Activated CD4-positive, alpha-beta T cell treated with anti-CD3 and anti-CD28 coated beads, Interleukin-2, amount 50 U/mL, for 16 hours (primary cell): ENCODE data around the gene DCAF7.

Source experiments
- DNase-seq: peaks from one replicate; pipeline ENCODE4 v3.0.0-alpha.2; 2020

Gene DCAF7, protein sequence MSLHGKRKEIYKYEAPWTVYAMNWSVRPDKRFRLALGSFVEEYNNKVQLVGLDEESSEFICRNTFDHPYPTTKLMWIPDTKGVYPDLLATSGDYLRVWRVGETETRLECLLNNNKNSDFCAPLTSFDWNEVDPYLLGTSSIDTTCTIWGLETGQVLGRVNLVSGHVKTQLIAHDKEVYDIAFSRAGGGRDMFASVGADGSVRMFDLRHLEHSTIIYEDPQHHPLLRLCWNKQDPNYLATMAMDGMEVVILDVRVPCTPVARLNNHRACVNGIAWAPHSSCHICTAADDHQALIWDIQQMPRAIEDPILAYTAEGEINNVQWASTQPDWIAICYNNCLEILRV

GRCh38 chr17:63549946-63550816, at the start of gene DCAF7:
DCAF7 (plus strand) TSS chr17:63550477; CDS start chr17:63550678, 201 bp downstream.
- peak; percentile 100 for DNase-seq

- no peak for DNase-seq
Observed at GRCh38 chr17:63500543-63501390, 49.5 kb upstream of the DCAF7 start.

- DNase-seq: no peak
Observed at GRCh38 chr17:63503341-63503705, 47.0 kb upstream of the DCAF7 start.

- DNase-seq: no peak
Observed at GRCh38 chr17:63504261-63504660, 46.0 kb upstream of the DCAF7 start.

- no peak for DNase-seq
Observed at GRCh38 chr17:63505341-63505740, 44.9 kb upstream of the DCAF7 start.

GRCh38 chr17:63506627-63507026, 43.6 kb upstream of the DCAF7 start:
- DNase-seq: no peak

- DNase-seq: no peak
Observed at GRCh38 chr17:63511331-63511730, 38.9 kb upstream of the DCAF7 start.

- no peak for DNase-seq
Observed at GRCh38 chr17:63512388-63512787, 37.9 kb upstream of the DCAF7 start.

DNA sequence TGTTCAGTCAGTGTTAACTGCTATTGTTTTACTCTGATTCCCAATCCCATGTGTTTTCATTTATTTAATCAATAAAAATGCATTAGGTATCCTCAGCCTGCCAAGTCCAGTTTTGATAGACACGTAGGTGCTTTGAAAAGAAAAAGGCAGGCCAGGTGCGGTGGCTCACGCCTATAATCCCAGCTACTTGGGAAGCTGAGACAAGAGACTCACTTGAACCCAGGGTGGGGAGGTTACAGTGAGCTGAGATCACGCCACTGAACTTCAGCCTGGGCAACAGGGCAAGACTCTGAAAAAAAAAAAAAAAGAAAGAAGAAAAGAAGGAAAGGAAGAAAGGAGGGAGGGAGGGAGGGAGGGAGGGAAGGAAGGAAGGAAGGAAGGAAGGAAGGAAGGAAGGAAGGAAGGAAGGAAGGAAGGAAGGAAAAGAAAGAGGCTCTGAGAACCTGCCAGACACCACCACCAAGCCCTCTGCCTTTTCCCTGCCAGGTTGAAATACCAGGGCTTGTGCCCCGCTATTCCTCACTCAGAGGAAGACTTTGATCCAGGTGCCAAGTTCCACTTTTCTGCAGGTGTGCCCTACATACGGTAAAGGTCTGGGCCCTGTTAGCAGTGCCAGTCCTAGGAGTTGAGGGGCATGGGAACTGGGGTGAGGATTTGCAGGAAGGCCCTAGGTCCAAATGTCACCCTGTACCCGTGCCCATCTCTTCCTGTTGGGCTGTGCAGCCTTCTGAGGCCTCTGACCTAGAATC, 37.2 kb upstream of the DCAF7 start:
- no peak for DNase-seq

DNA sequence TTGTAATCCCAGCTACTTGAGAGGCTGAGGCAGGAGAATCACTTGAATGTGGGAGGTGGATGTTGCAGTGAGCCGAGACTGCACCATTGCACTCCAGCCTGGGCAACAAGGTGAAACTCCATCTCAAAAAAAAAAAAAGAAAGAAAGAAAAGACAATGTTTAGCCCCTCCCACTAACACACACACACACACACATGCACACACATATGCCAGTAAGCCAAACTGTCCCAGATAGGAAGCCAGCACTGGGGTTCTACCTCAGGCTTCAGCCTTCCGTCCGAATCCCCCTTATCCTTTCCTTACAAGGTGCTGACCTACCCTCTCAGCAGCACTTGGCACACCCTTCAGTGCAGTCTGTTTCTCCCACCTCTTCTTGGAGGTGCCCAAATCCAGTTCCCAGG, 35.8 kb upstream of the DCAF7 start:
- DNase-seq: no peak

DNA sequence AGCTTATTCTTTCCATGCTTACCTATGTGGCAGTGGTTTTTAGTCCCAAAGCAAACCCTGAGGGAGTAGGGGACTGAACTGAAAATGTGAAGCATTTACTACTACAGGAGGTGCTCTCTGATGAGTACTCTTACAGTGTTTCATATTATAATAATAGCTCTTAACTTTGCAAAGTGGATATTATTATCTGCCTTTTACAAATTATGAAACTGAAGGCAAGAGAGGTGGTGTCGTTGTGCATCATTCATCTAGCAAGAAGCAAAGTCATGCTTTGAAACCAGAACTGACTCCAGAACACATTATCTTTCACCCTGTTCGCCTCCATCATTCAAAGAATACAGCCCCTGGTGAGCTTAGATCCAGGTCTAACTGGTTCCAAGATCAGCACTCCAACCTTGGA, 35.3 kb upstream of the DCAF7 start:
- DNase-seq: no peak

GRCh38 chr17:63515426-63515825, 34.9 kb upstream of the DCAF7 start:
- no peak for DNase-seq

GRCh38 chr17:63516910-63517824, 33.1 kb upstream of the DCAF7 start:
- DNase-seq: peak; percentile 27

GRCh38 chr17:63517825-63518534, 32.3 kb upstream of the DCAF7 start:
- DNase-seq: no peak

DNA sequence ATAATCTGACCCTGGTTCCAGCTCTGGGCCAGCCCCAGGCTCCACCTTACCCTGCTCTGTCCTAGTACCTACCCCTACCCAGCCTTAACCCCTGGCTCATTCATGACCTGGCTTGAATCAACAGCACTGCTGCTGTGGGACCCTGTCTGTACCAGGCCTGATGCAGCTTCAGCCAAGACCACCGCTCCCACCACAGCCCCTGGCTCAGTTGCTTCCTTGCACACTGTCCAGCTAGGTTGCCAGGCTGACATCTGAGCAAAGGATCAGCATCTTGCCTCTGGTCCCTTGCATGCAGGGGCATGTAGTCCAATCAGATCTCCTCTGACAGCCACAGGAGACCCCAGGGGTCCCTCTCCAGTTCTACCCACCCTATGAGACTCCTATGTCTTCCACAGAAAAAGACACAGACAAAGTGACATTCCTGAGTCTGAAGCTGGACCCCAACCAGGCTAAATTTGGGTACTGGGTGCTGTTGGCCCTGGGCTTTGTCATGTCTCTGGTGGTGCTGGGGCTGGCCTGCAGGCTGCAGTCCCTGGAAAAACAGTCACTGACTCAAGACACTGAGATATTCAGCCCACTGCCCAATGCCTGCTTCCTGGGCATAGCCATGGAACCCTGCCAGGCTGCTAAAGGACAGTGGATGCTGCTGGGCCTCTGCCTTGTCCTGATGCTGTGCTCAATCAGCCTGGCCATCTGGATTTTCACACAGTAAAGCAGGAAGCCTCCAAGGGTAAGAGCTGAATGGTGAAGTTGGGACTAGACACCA, 31.0 kb upstream of the DCAF7 start:
- DNase-seq: no peak

DNA sequence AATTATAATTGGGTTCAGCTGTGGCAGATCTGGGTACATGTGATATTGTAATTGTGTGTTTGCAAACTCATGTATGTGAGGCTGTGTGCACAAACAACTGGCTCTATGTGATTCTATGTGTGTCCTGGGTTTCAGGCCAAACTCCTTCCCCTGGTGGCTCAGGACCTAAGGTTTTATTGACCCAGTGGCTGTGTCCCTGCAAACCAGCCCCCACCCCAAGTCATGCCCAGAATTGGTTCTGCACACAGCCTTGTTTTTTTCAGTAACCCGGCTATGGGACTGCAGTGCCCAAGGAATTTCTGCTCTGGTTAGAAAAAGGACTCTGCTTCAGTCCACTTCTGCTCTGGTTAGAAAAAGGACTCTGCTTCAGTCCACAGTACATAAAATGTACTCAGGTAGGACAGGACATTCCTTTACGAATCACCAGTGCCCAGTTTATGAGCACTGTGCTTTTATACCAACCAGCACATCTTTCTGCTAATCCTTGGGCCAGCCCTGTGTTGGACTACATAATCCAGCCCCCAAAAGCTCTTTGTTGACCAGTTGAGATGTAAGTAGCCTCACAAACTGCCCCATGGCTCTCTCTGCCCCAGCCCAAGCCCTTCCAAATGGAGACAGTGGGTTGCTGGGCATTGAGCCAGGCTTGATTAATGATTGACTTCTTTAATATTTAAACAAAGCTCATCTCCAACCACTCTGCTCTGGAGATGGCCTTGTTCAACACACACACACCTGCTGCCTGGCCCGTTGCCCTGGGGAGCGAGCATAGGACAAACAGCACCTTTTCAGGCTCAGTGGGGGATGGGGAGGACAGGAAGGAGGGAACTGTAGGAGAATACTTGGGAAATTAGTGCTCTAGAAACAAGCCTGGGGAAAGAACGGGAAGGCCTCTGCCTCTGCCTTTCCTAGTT, 30.1 kb upstream of the DCAF7 start:
- DNase-seq: no peak

DNA sequence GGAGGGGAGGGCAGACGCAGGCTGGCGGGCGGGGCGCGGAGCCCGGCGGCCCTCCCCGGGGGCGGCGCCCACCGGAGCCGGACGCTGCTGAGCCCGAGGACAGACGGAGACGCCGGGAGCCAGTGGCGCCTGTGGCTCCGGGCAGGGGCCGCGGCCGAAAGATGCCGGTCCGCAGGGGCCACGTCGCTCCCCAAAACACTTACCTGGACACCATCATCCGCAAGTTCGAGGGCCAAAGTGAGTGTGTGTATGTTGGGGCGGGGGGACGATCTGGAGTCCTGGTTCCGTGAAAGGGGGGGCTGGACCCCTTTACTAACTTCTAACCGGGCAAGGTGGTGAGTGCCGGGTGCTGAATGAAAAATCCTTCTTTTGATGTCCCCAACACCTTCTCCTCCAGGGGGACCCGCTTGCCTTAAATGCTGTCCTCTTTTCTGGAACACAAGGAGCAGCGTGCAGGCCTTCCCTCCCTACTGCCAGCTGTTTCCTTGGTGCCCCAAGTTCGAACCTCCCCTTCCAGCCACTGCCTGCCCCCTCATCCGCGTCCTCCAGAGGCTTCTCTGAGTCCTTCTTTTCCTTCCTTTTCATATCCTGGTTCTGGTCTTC, 26.9 kb upstream of the DCAF7 start, which contains the start of gene KCNH6:
KCNH6 (plus strand) TSS at position 106 of the 603 bp plus-strand sequence; CDS start at position 162, 56 bp downstream.
- DNase-seq: no peak

DNA sequence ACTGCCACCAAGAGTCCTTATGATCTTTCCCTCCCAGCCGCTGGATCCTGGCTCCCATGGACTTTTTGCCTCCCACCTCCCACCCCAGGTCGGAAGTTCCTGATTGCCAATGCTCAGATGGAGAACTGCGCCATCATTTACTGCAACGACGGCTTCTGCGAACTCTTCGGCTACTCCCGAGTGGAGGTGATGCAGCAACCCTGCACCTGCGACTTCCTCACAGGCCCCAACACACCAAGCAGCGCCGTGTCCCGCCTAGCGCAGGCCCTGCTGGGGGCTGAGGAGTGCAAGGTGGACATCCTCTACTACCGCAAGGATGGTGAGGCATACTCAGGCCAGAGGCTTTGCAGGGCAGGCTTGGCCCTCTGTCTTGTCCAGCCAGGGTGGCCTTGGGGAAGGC, 26.2 kb upstream of the DCAF7 start:
- DNase-seq: no peak
